Gastroesophageal sphincter (tissue), 4 donors: Measurements from ENCODE around the gene ATAD2B. TPM values are rescaled to one million over a fixed set of nuclear protein-coding genes. Genes with fewer than 3 reads are reported as not detected.
A peak's percentile ranks its signal among the peaks of the same experiment; 100 is the strongest.

Source experiments
- ATAC-seq: fragments of 150-250 bp; one replicate; pipeline ENCODE4 v1.9.1; 2016; ENCODE audit warnings: mild to moderate bottlenecking, moderate library complexity
- H3K27ac ChIP-seq, 4 donors: fragments of 200-600 bp; sonication (generic) in 3 of 4; 1 replicate in 3 of 4; 2 replicates in 1 of 4; pipeline ENCODE4 v1.5.1; 2016 to 2019
- H3K27me3 ChIP-seq: fragments of 200-600 bp; sonication (generic); one replicate; pipeline ENCODE4 v1.5.1; 2019
- H3K36me3 ChIP-seq, 2 donors: fragments of 200-600 bp; sonication (generic); one replicate each; pipeline ENCODE4 v1.5.1; 2019; ENCODE audit warnings: control low read depth in 1 of 2
- H3K4me1 ChIP-seq, 3 donors: fragments of 200-600 bp; sonication (generic); 1 replicate in 2 of 3; 2 replicates in 1 of 3; pipeline ENCODE4 v1.5.1; 2016 to 2019; ENCODE audit warnings: control low read depth in 2 of 3
- H3K4me3 ChIP-seq, 2 donors: fragments of 200-600 bp; sonication (generic); one replicate each; pipeline ENCODE4 v1.5.1; 2019; ENCODE audit warnings: mild to moderate bottlenecking in 1 of 2, moderate library complexity in 1 of 2
- H3K9me3 ChIP-seq, 3 donors: fragments of 200-600 bp; sonication (generic); one replicate each; pipeline ENCODE4 v1.5.1; 2017 to 2019; ENCODE audit warnings: control low read depth in 2 of 3
- CTCF ChIP-seq, 4 experiments: fragments of 200-600 bp in 2 of 4; fragments of 450-650 bp in 2 of 4; sonication (generic) in 1 of 4; IDR thresholded peaks; one replicate each; pipeline ENCODE4 v1.5.1; 2017 to 2019; ENCODE audit warnings: antibody characterized with exemption in 4 of 4, mild to moderate bottlenecking in 2 of 4, moderate library complexity in 2 of 4
- EP300 ChIP-seq: sonication (generic); formaldehyde crosslinking; IDR thresholded peaks from one replicate; pipeline ENCODE4 v1.6.1; 2017; ENCODE audit warnings: antibody characterized with exemption, mild to moderate bottlenecking
- POLR2A ChIP-seq, 2 donors: fragments of 450-650 bp; IDR thresholded peaks; one replicate each; pipeline ENCODE4 v1.6.1; 2017; ENCODE audit warnings: antibody characterized with exemption in 2 of 2, mild to moderate bottlenecking in 2 of 2, moderate library complexity in 1 of 2
- POLR2AphosphoS5 ChIP-seq: sonication (generic); formaldehyde crosslinking; IDR thresholded peaks from one replicate; pipeline ENCODE4 v1.6.1; 2017; ENCODE audit warnings: antibody characterized with exemption
- WGBS, 2 donors: methylation state at CpG; one replicate each; pipeline ENCODE4 v1.1.5; 2018; ENCODE audit warnings: low coverage in 1 of 2; 5-methylcytosine and 5-hydroxymethylcytosine counted together
- total RNA-seq, 4 donors: library from RNA; depleted of rRNA; stranded (reverse); fragments of >200 nt; gene quantifications; one replicate each; pipeline ENCODE4 v1.1.0, GENCODE V29; 2016

Gene ATAD2B
- total RNA-seq, 4 donors from 2014 or later = 10.4 to 36.1 (median 16.8) TPM

DNA sequence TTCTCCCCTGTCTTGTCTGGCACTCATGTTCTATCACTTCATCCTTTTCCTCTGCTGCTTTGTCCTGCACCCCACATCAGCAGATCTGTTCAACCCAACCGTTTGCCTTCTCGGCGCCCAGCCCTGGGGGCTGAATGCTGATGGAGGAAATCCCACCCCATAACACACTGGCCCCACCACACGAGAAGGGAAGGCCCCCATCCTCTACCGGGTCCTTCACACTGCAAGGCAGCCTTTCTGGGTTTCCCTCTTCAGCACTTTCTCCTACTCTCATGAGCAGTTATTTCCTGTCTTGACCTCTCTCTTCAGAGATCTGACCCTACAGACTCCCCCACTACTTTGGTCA lies 227.4 kb downstream of the ATAD2B start:
- Histone ChIP-seq H3K27ac (peak overlapping the region in 3 of 4 donors; percentile 24 to 67 (median 38)), H3K9me3 (peaks cover 0 to 5% (median 0%) of the 10 kb centered on the region in 3 donors), H3K27me3 (no peaks in the 10 kb centered on the region), H3K4me1 (peaks cover 0 to 26% (median 5%) of the 10 kb centered on the region in 3 donors), H3K36me3 (peaks cover 0 to 87% of the 10 kb centered on the region in 2 donors), H3K4me3 (no peak overlapping the region)
- TF ChIP-seq POLR2A (IDR thresholded peaks at IDR 0.05) = no peak
- no peak for TF ChIP-seq CTCF (IDR thresholded peaks at IDR 0.05)
- TF ChIP-seq EP300 = no peak
- TF ChIP-seq POLR2AphosphoS5 = no peak
- 93 to 100% methylated on average over 2 to 5 of the region's 5 CpGs for WGBS, 2 donors
- ATAC-seq = no peak

DNA sequence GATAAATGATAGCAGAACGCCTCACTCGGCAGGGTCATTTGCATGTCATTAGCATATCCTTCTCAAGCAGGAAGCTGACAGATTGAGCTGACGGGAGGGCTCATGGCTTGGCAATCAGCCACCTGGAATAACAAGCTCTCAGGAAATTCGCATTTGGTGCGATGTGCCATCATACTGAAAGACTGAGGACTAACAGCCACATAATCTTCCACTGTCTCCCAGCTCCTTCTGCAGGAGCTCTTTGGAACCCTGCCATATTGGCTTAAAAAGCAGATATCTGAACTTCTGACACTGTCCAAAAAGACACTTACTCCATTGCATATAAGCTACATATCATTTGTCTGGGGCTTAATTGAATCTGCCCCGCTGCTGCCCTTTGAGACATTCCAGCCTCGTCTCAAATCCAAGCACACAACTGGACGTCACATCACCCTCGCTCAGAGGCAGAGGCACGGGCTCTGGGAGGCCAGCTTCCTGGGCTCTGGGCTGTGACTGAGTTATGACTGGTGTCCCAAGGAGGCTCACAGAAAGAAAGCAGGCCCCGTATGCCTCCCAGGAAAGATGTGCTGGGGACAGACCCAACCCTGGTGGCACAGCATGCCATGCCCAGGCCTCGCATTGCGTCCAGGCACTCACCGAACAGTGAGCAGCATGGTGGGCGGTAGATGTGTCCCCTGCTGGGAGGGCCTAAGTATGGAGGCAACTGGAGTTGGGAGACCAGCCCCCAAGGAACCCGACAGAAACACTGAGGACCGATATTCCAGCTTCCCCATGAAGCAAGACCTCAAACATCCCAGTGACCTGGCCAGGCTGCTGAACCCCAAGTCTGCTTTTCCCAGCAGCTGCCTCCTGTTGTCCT lies 228.0 kb downstream of the ATAD2B start:
- ATAC-seq = peak; percentile 23
- peak overlapping the region in 3 of 4 donors; percentile 24 to 67 (median 38) for H3K27ac ChIP-seq
- no peak overlapping the region for H3K4me3 ChIP-seq
- H3K9me3 ChIP-seq = peaks cover 0 to 5% (median 0%) of the 10 kb centered on the region in 3 donors
- H3K36me3 ChIP-seq = peaks cover 0 to 87% of the 10 kb centered on the region in 2 donors
- peaks cover 0 to 26% (median 5%) of the 10 kb centered on the region in 3 donors for H3K4me1 ChIP-seq
- WGBS, 2 donors = 43 to 64% methylated on average over 7 to 8 of the region's 17 CpGs
- no peak for TF ChIP-seq POLR2AphosphoS5
- no peak for TF ChIP-seq CTCF (IDR thresholded peaks at IDR 0.05)
- TF ChIP-seq POLR2A (IDR thresholded peaks at IDR 0.05) = no peak
- no peak for TF ChIP-seq EP300
- H3K27me3 ChIP-seq = no peaks in the 10 kb centered on the region

Other genes starting within 250 kb of the ATAD2B start
- gene UBXN2A, start 13.3 kb upstream of the ATAD2B start, total RNA-seq = 10 to 100 TPM; 19.1 to 29.3 (median 22.2) TPM
- under 1 TPM in 1 of 4 donors, not detected in 3; 0.39 TPM for gene MFSD2B, start 83.0 kb upstream of the ATAD2B start, total RNA-seq
- 1 to 10 TPM; 5.9 to 7.3 (median 6.4) TPM for gene WDCP, start 120.3 kb upstream of the ATAD2B start, total RNA-seq
- 1 to 10 TPM; 2.3 to 8.6 (median 5.5) TPM for gene FKBP1B, start 122.6 kb upstream of the ATAD2B start, total RNA-seq
- gene SF3B6, start 149.2 kb upstream of the ATAD2B start, total RNA-seq = 100 to 1,000 TPM in 3 of 4 donors, 10 to 100 TPM in 1; 96.8 to 128 (median 115) TPM
- gene TP53I3, start 157.7 kb upstream of the ATAD2B start, total RNA-seq = 10 to 100 TPM in 1 of 4 donors, 1 to 10 TPM in 3; 5.6 to 10.1 (median 8.9) TPM
- gene PFN4, start 196.2 kb upstream of the ATAD2B start, total RNA-seq = under 1 TPM in 1 of 4 donors, not detected in 3; 0.94 TPM
- 10 to 100 TPM; 24.0 to 45.5 (median 30.9) TPM for gene FAM228B, start 196.3 kb upstream of the ATAD2B start, total RNA-seq
- gene FAM228A, start 247.9 kb upstream of the ATAD2B start, total RNA-seq = 1 to 10 TPM in 3 of 4 donors, under 1 TPM in 1; 0.54 to 3.7 (median 2.0) TPM